ENCODE results near the gene IMPG2.

IMPG2 gene

GRCh38 chr3:101279162-101279561, 41.2 kb downstream of the IMPG2 start:
- H3K4me3 ChIP-seq (ENCODE audit: low read depth, low read length) = no peak overlapping the region
- TF ChIP-seq, protein P1, sequence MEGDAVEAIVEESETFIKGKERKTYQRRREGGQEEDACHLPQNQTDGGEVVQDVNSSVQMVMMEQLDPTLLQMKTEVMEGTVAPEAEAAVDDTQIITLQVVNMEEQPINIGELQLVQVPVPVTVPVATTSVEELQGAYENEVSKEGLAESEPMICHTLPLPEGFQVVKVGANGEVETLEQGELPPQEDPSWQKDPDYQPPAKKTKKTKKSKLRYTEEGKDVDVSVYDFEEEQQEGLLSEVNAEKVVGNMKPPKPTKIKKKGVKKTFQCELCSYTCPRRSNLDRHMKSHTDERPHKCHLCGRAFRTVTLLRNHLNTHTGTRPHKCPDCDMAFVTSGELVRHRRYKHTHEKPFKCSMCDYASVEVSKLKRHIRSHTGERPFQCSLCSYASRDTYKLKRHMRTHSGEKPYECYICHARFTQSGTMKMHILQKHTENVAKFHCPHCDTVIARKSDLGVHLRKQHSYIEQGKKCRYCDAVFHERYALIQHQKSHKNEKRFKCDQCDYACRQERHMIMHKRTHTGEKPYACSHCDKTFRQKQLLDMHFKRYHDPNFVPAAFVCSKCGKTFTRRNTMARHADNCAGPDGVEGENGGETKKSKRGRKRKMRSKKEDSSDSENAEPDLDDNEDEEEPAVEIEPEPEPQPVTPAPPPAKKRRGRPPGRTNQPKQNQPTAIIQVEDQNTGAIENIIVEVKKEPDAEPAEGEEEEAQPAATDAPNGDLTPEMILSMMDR (conservative IDR thresholded peaks at IDR 0.05; ENCODE audit: low read depth, low read length) = no peak
- DNase-seq (ENCODE audit: low read depth) = no peak

- H3K4me3 ChIP-seq (ENCODE audit: low read depth, low read length) = no peak overlapping the region
- no peak for DNase-seq (ENCODE audit: low read depth)
- TF ChIP-seq, protein P1 (conservative IDR thresholded peaks at IDR 0.05; ENCODE audit: low read depth, low read length) = no peak
These were observed 41.6 kb downstream of the IMPG2 start for GRCh38 chr3:101278727-101279126.

DNA sequence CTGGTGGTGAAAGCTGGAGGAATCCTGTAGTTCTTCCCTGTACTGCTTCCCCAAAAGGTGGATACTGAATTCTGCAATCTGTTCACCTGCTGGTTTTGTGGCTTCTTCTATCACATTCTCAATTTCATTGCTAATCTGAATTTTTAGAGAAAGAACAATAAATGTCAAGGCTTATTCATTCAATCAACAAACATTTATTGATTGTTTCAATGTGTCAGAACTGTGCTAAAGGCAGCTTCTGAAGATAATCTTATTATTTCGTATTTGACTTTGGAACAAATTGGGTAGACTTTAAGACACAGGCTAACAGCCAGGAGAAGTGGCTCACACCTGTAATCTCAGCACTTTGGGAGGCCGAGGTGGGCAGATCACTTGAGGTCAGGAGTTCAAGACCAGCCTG, 46.8 kb downstream of the IMPG2 start:
- TF ChIP-seq, protein P1 (conservative IDR thresholded peaks at IDR 0.05; ENCODE audit: low read depth, low read length) = no peak
- H3K4me3 ChIP-seq (ENCODE audit: low read depth, low read length) = no peak overlapping the region
- no peak for DNase-seq (ENCODE audit: low read depth)

DNA sequence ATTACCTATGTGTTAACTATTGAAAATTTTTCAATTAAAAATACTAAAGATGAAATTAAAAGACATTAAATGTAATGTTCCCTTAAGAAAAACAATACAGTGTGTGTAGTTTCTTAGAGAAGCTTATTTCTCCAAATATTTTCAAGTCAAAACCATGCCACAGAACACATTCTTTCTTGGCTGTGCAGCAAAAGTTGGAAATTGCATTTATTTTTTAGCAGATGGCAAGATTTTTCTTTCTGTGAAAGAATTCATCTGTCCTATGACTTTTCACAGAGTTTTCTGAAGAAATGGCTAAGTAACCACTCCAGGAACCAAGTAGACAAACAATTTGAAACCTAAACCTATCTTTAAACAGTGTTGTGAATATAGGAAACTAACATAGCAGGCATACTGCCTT, 47.2 kb downstream of the IMPG2 start:
- no peak overlapping the region for H3K4me3 ChIP-seq (ENCODE audit: low read depth, low read length)
- no peak for DNase-seq (ENCODE audit: low read depth)
- TF ChIP-seq, protein P1 (conservative IDR thresholded peaks at IDR 0.05; ENCODE audit: low read depth, low read length) = no peak

- TF ChIP-seq, protein P1 (conservative IDR thresholded peaks at IDR 0.05; ENCODE audit: low read depth, low read length) = no peak
- H3K4me3 ChIP-seq (ENCODE audit: low read depth, low read length) = no peak overlapping the region
- no peak for DNase-seq (ENCODE audit: low read depth)
These were observed 48.6 kb downstream of the IMPG2 start for GRCh38 chr3:101271728-101272127.

GRCh38 chr3:101270149-101270548, 50.2 kb downstream of the IMPG2 start:
- H3K4me3 ChIP-seq (ENCODE audit: low read depth, low read length) = no peak overlapping the region
- DNase-seq (ENCODE audit: low read depth) = no peak
- TF ChIP-seq, protein P1 (conservative IDR thresholded peaks at IDR 0.05; ENCODE audit: low read depth, low read length) = no peak

DNA sequence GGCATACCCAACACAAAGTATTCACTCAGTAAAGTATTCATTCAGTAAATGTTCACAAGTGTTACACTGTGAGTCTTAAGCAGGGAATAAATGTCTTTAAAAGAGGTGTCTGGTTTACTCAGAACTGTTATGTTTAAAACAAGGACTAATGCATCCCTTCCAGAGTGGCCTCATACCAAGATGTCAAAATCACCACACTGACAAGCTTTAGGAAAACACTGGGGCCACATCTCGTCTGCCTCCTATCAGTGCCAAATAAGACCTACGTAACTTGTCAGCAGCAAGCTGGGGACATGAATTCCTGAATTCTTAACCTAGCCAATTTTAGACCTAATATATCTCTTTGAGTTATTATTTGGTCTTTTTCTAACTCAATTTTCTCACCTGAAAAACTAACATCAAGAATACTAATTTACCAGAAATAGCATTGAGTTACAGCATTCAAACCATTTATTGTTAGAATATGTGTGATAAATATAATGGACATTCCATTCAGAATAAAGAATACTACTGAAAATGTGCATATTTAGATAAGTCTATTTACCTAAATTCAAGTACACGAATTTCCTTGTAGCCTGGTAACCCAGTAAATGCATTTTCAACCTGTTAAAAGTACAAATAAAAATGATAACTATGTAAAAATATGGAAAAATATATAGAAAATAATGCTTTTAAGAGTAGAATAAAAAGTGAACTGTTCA, 51.3 kb downstream of the IMPG2 start:
- TF ChIP-seq, protein P1 (conservative IDR thresholded peaks at IDR 0.05; ENCODE audit: low read depth, low read length) = no peak
- no peak overlapping the region for H3K4me3 ChIP-seq (ENCODE audit: low read depth, low read length)
- no peak for DNase-seq (ENCODE audit: low read depth)
